Uterus (tissue), 2 donors: ENCODE data around the gene CEP131.

Experiments
- POLR2A ChIP-seq, 2 donors: fragments of 450-650 bp; IDR thresholded peaks; one replicate each; pipeline ENCODE4 v1.6.1; 2016; ENCODE audit warnings: antibody characterized with exemption in 2 of 2, mild to moderate bottlenecking in 1 of 2, moderate library complexity in 1 of 2
- TF ChIP-seq, protein P1 (sequence below), 4 experiments: fragments of 200-600 bp in 2 of 4; fragments of 450-650 bp in 2 of 4; sonication (generic) in 2 of 4; IDR thresholded peaks; one replicate each; pipeline ENCODE4 v1.5.1; 2016 to 2019; ENCODE audit warnings: antibody characterized with exemption in 4 of 4, mild to moderate bottlenecking in 2 of 4, moderate library complexity in 1 of 4

DNA sequence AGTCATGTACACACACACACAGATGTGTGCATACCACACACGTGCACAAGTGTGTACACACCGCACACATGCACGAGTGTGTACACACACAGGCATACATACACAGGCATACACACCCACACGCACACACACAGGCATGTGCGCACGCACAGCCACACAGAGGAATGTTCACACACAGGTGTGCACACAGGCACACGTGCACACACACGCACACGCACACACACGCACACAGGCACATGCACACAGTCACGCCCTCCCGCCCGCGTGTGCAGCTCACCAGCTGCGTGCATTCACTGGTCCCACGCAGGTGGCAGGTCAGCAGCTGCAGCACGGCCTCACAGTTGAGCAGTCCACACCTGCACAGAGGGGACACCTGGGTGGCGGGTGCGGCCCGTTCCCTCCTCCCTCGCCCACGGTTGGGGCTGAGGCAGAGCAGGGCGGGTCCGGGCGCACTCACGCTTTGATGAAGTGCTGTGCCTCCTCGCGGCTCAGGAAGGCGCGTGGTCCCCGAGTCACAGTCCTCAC is 8.4 kb upstream of the CEP131 start:
- no peak for TF ChIP-seq POLR2A (IDR thresholded peaks at IDR 0.05)
- TF ChIP-seq, protein P1, sequence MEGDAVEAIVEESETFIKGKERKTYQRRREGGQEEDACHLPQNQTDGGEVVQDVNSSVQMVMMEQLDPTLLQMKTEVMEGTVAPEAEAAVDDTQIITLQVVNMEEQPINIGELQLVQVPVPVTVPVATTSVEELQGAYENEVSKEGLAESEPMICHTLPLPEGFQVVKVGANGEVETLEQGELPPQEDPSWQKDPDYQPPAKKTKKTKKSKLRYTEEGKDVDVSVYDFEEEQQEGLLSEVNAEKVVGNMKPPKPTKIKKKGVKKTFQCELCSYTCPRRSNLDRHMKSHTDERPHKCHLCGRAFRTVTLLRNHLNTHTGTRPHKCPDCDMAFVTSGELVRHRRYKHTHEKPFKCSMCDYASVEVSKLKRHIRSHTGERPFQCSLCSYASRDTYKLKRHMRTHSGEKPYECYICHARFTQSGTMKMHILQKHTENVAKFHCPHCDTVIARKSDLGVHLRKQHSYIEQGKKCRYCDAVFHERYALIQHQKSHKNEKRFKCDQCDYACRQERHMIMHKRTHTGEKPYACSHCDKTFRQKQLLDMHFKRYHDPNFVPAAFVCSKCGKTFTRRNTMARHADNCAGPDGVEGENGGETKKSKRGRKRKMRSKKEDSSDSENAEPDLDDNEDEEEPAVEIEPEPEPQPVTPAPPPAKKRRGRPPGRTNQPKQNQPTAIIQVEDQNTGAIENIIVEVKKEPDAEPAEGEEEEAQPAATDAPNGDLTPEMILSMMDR (IDR thresholded peaks at IDR 0.05), result no peak
